GM18858 (cell line): ENCODE results near the gene ALX4.

Experiments
- ATAC-seq: cut with Tn5 transposase; IDR thresholded peaks from one replicate; pipeline ENCODE4 v1.9.1; 2021; ENCODE audit not compliant: unreplicated experiment

ALX4 gene

DNA sequence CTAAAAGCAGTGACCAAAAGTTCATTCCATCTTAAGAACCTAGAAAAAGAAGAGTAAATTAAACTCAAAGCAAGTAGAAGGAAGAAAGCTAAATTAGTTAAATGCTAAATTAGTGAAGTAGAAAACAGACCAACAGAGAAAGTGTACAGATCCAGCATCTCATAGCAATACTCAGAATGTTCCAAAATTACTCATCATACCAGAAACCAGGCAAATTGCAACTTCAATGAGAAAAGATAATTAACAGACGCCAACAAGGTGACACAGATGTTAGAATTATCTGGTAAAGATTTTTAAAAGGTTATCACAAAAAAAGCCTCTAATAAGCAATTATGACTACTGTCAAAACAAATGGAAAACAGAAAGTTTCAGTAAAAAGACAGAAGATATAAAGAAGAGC, 96.8 kb downstream of the ALX4 start:
- ATAC-seq: no peak

DNA sequence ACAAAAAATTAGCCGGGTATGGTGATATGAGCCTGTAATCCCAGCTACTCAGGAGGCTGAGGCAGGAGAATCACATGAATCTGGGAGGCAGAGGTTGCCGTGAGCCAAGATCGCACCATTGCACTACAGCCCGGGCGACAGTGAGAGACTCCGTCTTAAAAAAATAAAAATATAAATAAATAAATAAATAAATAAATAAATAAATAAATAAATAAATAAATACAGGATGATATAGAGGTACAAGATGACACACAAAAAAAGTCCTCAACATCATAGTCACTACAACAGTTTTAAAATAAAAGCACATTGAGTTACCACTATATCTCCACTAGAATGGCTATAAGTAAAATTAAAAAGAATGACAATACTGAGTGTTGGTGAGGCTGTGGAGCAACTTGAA, 97.8 kb downstream of the ALX4 start:
- ATAC-seq: no peak
